Right lobe of liver (tissue), 6 donors: Measurements from ENCODE around the gene CCDC9B. TPM values are rescaled to one million over a fixed set of nuclear protein-coding genes. Genes with fewer than 3 reads are reported as not detected.

Experiments
- ATAC-seq, 4 donors: fragments of 200-7000 bp; cut with Tn5 transposase; one replicate each; pipeline ENCODE4 v1.9.1; 2020; ENCODE audit warnings: mild to moderate bottlenecking in 4 of 4, moderate library complexity in 4 of 4
- DNase-seq, 3 donors: peaks; one replicate each; pipeline ENCODE4 v3.0.0-alpha.2; 2020
- H3K27ac ChIP-seq, 3 donors: fragments of 200-600 bp; one replicate each; pipeline ENCODE4 v1.8.0; 2022
- H3K27me3 ChIP-seq, 2 donors: fragments of 200-600 bp; one replicate each; pipeline ENCODE4 v1.8.0; 2022
- H3K36me3 ChIP-seq, 4 donors: fragments of 200-600 bp; sonication (generic) in 1 of 4; one replicate each; pipeline versions ENCODE4 v1.5.1 to v1.8.0; 2017 to 2022; ENCODE audit warnings: control low read depth in 1 of 4
- H3K4me1 ChIP-seq, 4 donors: fragments of 200-600 bp; sonication (generic) in 1 of 4; one replicate each; pipeline versions ENCODE4 v1.5.1 to v1.8.0; 2017 to 2022; ENCODE audit warnings: control low read depth in 1 of 4
- H3K4me3 ChIP-seq, 3 donors: fragments of 200-600 bp; one replicate each; pipeline ENCODE4 v1.8.0; 2022
- H3K9me3 ChIP-seq, 4 donors: fragments of 200-600 bp; sonication (generic) in 1 of 4; one replicate each; pipeline versions ENCODE4 v1.5.1 to v1.8.0; 2017 to 2022; ENCODE audit warnings: control low read depth in 1 of 4
- CTCF ChIP-seq, 4 donors: fragments of 200-600 bp in 3 of 4; fragments of 450-650 bp in 1 of 4; IDR thresholded peaks; one replicate each; pipeline versions ENCODE4 v1.5.1 to v1.8.0; 2016 to 2022; ENCODE audit warnings: antibody characterized with exemption in 4 of 4, mild to moderate bottlenecking in 2 of 4
- POLR2A ChIP-seq: fragments of 450-650 bp; IDR thresholded peaks from one replicate; pipeline ENCODE4 v1.6.1; 2017; ENCODE audit warnings: antibody characterized with exemption, mild to moderate bottlenecking
- WGBS: methylation state at CpG from one replicate; pipeline ENCODE4 v1.1.6; 2018; ENCODE audit warnings: low coverage, low lambda C conversion rate; ENCODE audit not compliant: insufficient coverage; ENCODE audit errors: missing lambda C conversion rate; 5-methylcytosine and 5-hydroxymethylcytosine counted together
- intact Hi-C, 2 donors: fragments of 100-400 bp; cut with DNase I; formaldehyde crosslinking; loops; one replicate each; pipeline versions ENCODE4 v1.11.2 to v1.14.1; 2022
- long read RNA-seq: library from polyadenylated mRNA; unstranded; transcript quantifications from one replicate; pipeline ENCODE4 v2.0.0, GENCODE V29; 2019
- total RNA-seq, 6 experiments: library from RNA; depleted of rRNA in 2 of 6; stranded (reverse); fragments of >200 nt in 2 of 6; fragmentation: NEBNext Ultra II Directional in 3 of 6; extraction: Animal tissue kit (Norgen Biotek cat#: 25700) in 3 of 6; gene quantifications; one replicate each; pipeline versions ENCODE4 v1.1.0 to v1.2.4, GENCODE V29; 2016 to 2023
- donor health status: DM: no; HTN: yes; CAD: no.
- donor health status: DM: no; HTN: no; CAD: no.
- donor health status: DM: no; HTN: no; CAD: no.
- donor health status: DM: no; HTN: yes; CAD: no.
- donor health status: DM: no; HTN: yes; CAD: no.

CCDC9B gene
- total RNA-seq, result 10 to 100 TPM in 1 of 6 experiments, 1 to 10 TPM in 5; 4.2 to 11.9 (median 4.7) TPM
- long read RNA-seq, result 0 reads

GRCh38 chr15:40340740-40341400 is at the start of gene CCDC9B:
Gene CCDC9B (minus strand): TSS chr15:40340939. CDS start chr15:40340819, 120 bp downstream.
- Histone ChIP-seq H3K36me3 (no peaks in the 10 kb centered on the region), H3K4me3 (peak within 1 kb of the TSS; percentile 20 to 32 (median 21)), H3K27ac (peak within 1 kb of the TSS; percentile 51 to 79 (median 71)), H3K9me3 (no peaks in the 10 kb centered on the region), H3K27me3 (no peaks in the 10 kb centered on the region), H3K4me1 (peaks cover 0 to 21% (median 9%) of the 10 kb centered on the region in 4 donors)
- DNase-seq, result peak; percentile 90 to 96 (median 94)
- intact Hi-C loops, result loop anchor here in 1 of 2 donors (10.0 kb wide), 1 partner anchor 84 kb away; no protein-coding TSS in a partner anchor
- ATAC-seq, result peak; percentile 85 to 90 (median 88)
- TF ChIP-seq POLR2A (peak; percentile 81), CTCF (IDR thresholded peaks at IDR 0.05) (no peak)
- 16% methylated on average over 5 of the region's 17 CpGs for WGBS

GRCh38 chr15:40389824-40390595 is 49.3 kb upstream of the CCDC9B start:
- Histone ChIP-seq H3K27ac (peak overlapping the region in 2 of 3 donors; percentile 50 to 74), H3K4me1 (peaks cover 0 to 49% (median 6%) of the 10 kb centered on the region in 4 donors), H3K4me3 (no peak overlapping the region), H3K36me3 (peaks cover 0 to 31% (median 2%) of the 10 kb centered on the region in 4 donors), H3K27me3 (no peaks in the 10 kb centered on the region), H3K9me3 (no peaks in the 10 kb centered on the region)
- 67% methylated on average over 2 of the region's 2 CpGs for WGBS
- intact Hi-C loops, result no loop called here
- TF ChIP-seq CTCF (IDR thresholded peaks at IDR 0.05) (no peak), POLR2A (no peak)
- ATAC-seq (peak; percentile 8 to 68 (median 42)), DNase-seq (no peak)

- Histone ChIP-seq H3K27me3 (no peaks in the 10 kb centered on the region), H3K4me3 (no peak overlapping the region), H3K4me1 (peaks cover 0 to 50% (median 6%) of the 10 kb centered on the region in 4 donors), H3K9me3 (no peaks in the 10 kb centered on the region), H3K27ac (peak overlapping the region in 2 of 3 donors; percentile 50 to 74), H3K36me3 (peaks cover 0 to 31% (median 2%) of the 10 kb centered on the region in 4 donors)
- 34% methylated on average over 13 of the region's 13 CpGs for WGBS
- no peak for TF ChIP-seq POLR2A
- no peak for TF ChIP-seq CTCF (IDR thresholded peaks at IDR 0.05)
- intact Hi-C loops, result no loop called here
- ATAC-seq (peak; percentile 83 to 94 (median 89)), DNase-seq (peak; percentile 48 to 75 (median 67))
Observed at GRCh38 chr15:40388941-40389823, 48.4 kb upstream of the CCDC9B start.

- Histone ChIP-seq H3K27ac (peak overlapping the region in 1 of 3 donors; percentile 16), H3K9me3 (no peaks in the 10 kb centered on the region), H3K36me3 (peaks cover 0 to 8% (median 2%) of the 10 kb centered on the region in 4 donors), H3K4me3 (no peak overlapping the region), H3K4me1 (peaks cover 0 to 70% (median 12%) of the 10 kb centered on the region in 4 donors), H3K27me3 (no peaks in the 10 kb centered on the region)
- ATAC-seq (peak in 1 of 4 donors; percentile 25), DNase-seq (no peak)
- TF ChIP-seq POLR2A, result no peak
- TF ChIP-seq CTCF (IDR thresholded peaks at IDR 0.05), result no peak
- WGBS, result 90% methylated on average over 2 of the region's 3 CpGs
- intact Hi-C loops, result no loop called here
Observed at GRCh38 chr15:40386480-40386879, 45.7 kb upstream of the CCDC9B start.
